PC-3 (cell line): ENCODE results near the gene CLDN1.

ENCODE experiments used
- EZH2phosphoT487 ChIP-seq: fragments of 300-600 bp; sonication (generic); IDR thresholded peaks from 2 replicates; pipeline ENCODE4 v1.6.1; 2018; ENCODE audit warnings: mild to moderate bottlenecking, antibody characterized with exemption, low read length, borderline replicate concordance
- TF ChIP-seq, protein P1 (sequence below): fragments of 300-600 bp; sonication (generic); conservative IDR thresholded peaks from 2 replicates; pipeline ENCODE4 v1.5.1; 2017; ENCODE audit warnings: antibody characterized with exemption, low read depth, mild to moderate bottlenecking, low read length

DNA sequence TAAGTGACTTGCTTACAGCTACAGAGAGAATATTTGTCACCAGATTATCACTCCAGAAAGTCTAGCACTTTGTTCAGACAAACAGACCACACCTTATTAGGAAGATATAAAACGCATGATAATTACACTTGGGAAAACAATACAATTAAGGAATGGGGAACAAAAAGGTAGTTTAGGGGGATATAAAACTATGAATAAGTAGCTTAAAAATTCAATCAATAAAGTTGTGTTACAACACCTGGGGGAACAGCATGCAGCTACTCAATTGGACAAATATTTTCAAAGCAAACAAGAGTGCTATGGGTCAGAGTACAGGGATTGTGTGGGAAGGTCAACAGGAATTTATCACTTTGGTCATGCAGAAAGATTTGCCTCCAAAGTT, 15.1 kb downstream of the CLDN1 start:
- TF ChIP-seq, protein P1, sequence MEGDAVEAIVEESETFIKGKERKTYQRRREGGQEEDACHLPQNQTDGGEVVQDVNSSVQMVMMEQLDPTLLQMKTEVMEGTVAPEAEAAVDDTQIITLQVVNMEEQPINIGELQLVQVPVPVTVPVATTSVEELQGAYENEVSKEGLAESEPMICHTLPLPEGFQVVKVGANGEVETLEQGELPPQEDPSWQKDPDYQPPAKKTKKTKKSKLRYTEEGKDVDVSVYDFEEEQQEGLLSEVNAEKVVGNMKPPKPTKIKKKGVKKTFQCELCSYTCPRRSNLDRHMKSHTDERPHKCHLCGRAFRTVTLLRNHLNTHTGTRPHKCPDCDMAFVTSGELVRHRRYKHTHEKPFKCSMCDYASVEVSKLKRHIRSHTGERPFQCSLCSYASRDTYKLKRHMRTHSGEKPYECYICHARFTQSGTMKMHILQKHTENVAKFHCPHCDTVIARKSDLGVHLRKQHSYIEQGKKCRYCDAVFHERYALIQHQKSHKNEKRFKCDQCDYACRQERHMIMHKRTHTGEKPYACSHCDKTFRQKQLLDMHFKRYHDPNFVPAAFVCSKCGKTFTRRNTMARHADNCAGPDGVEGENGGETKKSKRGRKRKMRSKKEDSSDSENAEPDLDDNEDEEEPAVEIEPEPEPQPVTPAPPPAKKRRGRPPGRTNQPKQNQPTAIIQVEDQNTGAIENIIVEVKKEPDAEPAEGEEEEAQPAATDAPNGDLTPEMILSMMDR = no peak
- no peak for TF ChIP-seq EZH2phosphoT487
